ENCODE measurements around the gene PTEN. TPM values are rescaled to one million over a fixed set of nuclear protein-coding genes. Genes with fewer than 3 reads are reported as not detected.

The PTEN gene
- total RNA-seq, 3 donors from 2014 or later: 178 to 366 (median 186) TPM

DNA sequence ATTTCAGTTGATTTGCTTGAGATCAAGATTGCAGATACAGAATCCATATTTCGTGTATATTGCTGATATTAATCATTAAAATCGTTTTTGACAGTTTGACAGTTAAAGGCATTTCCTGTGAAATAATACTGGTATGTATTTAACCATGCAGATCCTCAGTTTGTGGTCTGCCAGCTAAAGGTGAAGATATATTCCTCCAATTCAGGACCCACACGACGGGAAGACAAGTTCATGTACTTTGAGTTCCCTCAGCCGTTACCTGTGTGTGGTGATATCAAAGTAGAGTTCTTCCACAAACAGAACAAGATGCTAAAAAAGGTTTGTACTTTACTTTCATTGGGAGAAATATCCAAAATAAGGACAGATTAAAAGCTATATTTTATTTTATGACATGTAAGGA, 94.3 kb downstream of the PTEN start:
- Histone ChIP-seq H3K27ac (no peak overlapping the region), H3K4me3 (no peak overlapping the region), H3K9me3 (no peaks in the 10 kb centered on the region), H3K36me3 (no peaks in the 10 kb centered on the region), H3K27me3 (no peaks in the 10 kb centered on the region), H3K4me1 (peaks cover 0 to 4% of the 10 kb centered on the region in 2 donors)
- DNase-seq (ENCODE audit: low spot score in 2 of 2): no peak
- intact Hi-C loops (cut with DNase I; ENCODE audit: low total_unique reads): no loop called here
- no peak for TF ChIP-seq POLR2AphosphoS5 (IDR thresholded peaks at IDR 0.05)
- TF ChIP-seq, protein P1, sequence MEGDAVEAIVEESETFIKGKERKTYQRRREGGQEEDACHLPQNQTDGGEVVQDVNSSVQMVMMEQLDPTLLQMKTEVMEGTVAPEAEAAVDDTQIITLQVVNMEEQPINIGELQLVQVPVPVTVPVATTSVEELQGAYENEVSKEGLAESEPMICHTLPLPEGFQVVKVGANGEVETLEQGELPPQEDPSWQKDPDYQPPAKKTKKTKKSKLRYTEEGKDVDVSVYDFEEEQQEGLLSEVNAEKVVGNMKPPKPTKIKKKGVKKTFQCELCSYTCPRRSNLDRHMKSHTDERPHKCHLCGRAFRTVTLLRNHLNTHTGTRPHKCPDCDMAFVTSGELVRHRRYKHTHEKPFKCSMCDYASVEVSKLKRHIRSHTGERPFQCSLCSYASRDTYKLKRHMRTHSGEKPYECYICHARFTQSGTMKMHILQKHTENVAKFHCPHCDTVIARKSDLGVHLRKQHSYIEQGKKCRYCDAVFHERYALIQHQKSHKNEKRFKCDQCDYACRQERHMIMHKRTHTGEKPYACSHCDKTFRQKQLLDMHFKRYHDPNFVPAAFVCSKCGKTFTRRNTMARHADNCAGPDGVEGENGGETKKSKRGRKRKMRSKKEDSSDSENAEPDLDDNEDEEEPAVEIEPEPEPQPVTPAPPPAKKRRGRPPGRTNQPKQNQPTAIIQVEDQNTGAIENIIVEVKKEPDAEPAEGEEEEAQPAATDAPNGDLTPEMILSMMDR (IDR thresholded peaks at IDR 0.05): no peak
- no peak for TF ChIP-seq POLR2A (IDR thresholded peaks at IDR 0.05)

DNA sequence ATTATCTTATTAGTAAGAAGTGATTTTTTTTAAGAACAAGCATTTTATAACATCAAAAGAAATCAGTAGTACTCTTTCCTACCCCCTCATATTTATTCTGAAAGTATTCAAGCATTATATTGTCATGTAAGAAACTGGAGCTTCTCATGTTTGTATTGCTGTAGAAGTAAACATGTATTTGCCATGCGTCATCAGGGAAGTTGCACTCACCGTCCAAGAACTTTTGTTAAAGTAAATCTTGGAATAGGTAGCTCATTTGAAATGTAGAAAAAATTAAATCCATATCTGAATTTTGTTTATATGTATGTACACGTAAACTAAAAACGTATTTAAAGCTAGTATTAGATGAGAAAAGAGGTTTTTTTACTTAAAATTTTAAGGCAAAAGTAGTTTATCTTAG, 96.8 kb downstream of the PTEN start:
- peaks cover 0 to 4% of the 10 kb centered on the region in 2 donors for H3K4me1 ChIP-seq
- H3K27ac ChIP-seq: no peak overlapping the region
- no peak for TF ChIP-seq POLR2AphosphoS5 (IDR thresholded peaks at IDR 0.05)
- TF ChIP-seq POLR2A (IDR thresholded peaks at IDR 0.05): no peak
- TF ChIP-seq, protein P1 (IDR thresholded peaks at IDR 0.05): no peak
- no peak overlapping the region for H3K4me3 ChIP-seq
- no peak for DNase-seq (ENCODE audit: low spot score in 2 of 2)
- no peaks in the 10 kb centered on the region for H3K9me3 ChIP-seq
- H3K27me3 ChIP-seq: no peaks in the 10 kb centered on the region
- H3K36me3 ChIP-seq: peaks cover 5% of the 10 kb centered on the region
- intact Hi-C loops (cut with DNase I; ENCODE audit: low total_unique reads): no loop called here

DNA sequence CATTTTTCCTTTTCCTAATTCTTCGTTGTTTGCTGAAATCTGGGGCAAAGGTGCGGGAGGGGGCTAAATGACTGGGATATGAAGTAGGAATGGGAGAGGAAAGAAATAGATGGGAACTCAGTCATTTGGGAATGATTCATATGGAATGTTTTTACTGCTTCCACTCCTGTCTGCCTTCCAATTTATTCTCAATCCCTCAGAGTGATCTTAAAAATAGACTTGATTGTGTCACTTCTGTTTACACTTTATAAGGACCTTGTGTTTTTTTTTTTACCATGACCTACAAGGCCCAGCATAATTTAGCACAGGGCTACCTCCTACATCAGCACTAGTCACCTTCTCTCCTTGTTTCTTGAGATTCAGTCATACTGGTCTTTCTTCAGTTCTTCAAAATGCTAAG, 97.9 kb downstream of the PTEN start:
- DNase-seq (ENCODE audit: low spot score in 2 of 2): no peak
- Histone ChIP-seq H3K9me3 (no peaks in the 10 kb centered on the region), H3K36me3 (peaks cover 5% of the 10 kb centered on the region), H3K27ac (peak overlapping the region; percentile 48 to 60), H3K4me3 (no peak overlapping the region), H3K4me1 (peaks cover 0 to 4% of the 10 kb centered on the region in 2 donors), H3K27me3 (no peaks in the 10 kb centered on the region)
- intact Hi-C loops (cut with DNase I; ENCODE audit: low total_unique reads): no loop called here
- TF ChIP-seq POLR2AphosphoS5 (IDR thresholded peaks at IDR 0.05) (no peak), POLR2A (IDR thresholded peaks at IDR 0.05) (no peak)
- TF ChIP-seq, protein P1 (IDR thresholded peaks at IDR 0.05): no peak

DNA sequence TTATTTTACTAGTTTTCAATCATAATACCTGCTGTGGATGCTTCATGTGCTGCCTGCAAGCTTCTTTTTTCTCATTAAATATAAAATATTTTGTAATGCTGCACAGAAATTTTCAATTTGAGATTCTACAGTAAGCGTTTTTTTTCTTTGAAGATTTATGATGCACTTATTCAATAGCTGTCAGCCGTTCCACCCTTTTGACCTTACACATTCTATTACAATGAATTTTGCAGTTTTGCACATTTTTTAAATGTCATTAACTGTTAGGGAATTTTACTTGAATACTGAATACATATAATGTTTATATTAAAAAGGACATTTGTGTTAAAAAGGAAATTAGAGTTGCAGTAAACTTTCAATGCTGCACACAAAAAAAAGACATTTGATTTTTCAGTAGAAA, 103.0 kb downstream of the PTEN start:
- no peaks in the 10 kb centered on the region for H3K27me3 ChIP-seq
- no peaks in the 10 kb centered on the region for H3K9me3 ChIP-seq
- H3K4me1 ChIP-seq: no peaks in the 10 kb centered on the region
- no peak overlapping the region for H3K4me3 ChIP-seq
- no peak for DNase-seq (ENCODE audit: low spot score in 2 of 2)
- intact Hi-C loops (cut with DNase I; ENCODE audit: low total_unique reads): no loop called here
- H3K36me3 ChIP-seq: peaks cover 5% of the 10 kb centered on the region
- H3K27ac ChIP-seq: no peak overlapping the region
- TF ChIP-seq, protein P1 (IDR thresholded peaks at IDR 0.05): no peak

DNA sequence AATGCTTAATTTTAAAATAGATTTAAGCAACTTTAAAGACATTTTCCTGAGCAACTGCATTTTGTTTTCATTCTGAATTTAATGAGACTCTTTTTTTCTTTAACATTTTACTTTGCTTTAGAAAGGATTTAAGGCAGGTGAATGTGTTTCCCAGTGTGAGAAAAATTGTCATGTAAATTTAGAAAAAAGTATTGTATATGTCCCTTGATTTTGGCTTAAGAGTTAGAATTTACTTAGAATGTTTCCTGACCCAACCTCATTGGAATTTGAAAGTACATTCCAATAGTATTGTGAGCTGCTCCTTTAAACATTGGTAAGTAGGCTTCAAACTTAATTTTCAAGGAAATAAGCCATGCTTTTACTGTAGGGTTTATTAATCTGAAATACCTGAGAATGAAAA, 110.2 kb downstream of the PTEN start:
- Histone ChIP-seq H3K36me3 (no peaks in the 10 kb centered on the region), H3K4me1 (no peaks in the 10 kb centered on the region), H3K4me3 (no peak overlapping the region), H3K27ac (no peak overlapping the region), H3K9me3 (no peaks in the 10 kb centered on the region), H3K27me3 (no peaks in the 10 kb centered on the region)
- DNase-seq (ENCODE audit: low spot score in 2 of 2): no peak
- intact Hi-C loops (cut with DNase I; ENCODE audit: low total_unique reads): no loop called here
- TF ChIP-seq POLR2AphosphoS5 (IDR thresholded peaks at IDR 0.05): no peak

DNA sequence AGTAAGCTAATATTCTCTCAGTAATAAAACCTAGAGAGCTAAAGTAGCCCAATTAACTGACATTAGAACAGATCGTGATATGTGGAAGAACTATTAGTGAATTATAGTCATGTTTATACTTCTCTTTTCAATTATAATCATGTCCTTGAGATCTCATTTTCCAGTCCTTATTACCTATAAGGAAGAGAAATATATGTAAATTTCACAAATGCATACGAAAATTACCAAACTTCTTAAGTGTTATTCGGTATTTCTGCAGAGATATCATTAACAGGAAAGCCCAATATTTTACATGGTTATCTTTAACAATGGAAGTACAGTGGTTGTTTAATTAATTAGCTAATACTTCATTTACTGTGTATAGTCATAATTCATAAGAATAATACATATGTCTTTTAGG, 110.7 kb downstream of the PTEN start:
- H3K36me3 ChIP-seq: no peaks in the 10 kb centered on the region
- H3K4me3 ChIP-seq: no peak overlapping the region
- no peaks in the 10 kb centered on the region for H3K9me3 ChIP-seq
- TF ChIP-seq POLR2A (IDR thresholded peaks at IDR 0.05) (no peak), POLR2AphosphoS5 (IDR thresholded peaks at IDR 0.05) (no peak)
- TF ChIP-seq, protein P1 (IDR thresholded peaks at IDR 0.05): no peak
- no peaks in the 10 kb centered on the region for H3K4me1 ChIP-seq
- no peak for DNase-seq (ENCODE audit: low spot score in 2 of 2)
- intact Hi-C loops (cut with DNase I; ENCODE audit: low total_unique reads): no loop called here
- H3K27me3 ChIP-seq: no peaks in the 10 kb centered on the region
- H3K27ac ChIP-seq: no peak overlapping the region

Measured in breast epithelium (tissue), 4 donors.